Measurements from ENCODE around the gene P2RY14. TPM values are rescaled to one million over a fixed set of nuclear protein-coding genes. Genes with fewer than 3 reads are reported as not detected.

Gene P2RY14
- total and polyA plus RNA-seq, 2 experiments from 2014 or later = 0.95 TPM; not detected in 1

GRCh38 chr3:151178208-151178845 is 100.0 kb downstream of the P2RY14 start:
- Histone ChIP-seq H3K27me3 (ENCODE audit: insufficient read depth) (no peaks in the 10 kb centered on the region), H3F3A (replicated peaks; ENCODE audit: low read depth) (no peaks in the 10 kb centered on the region), H3K4me1 (ENCODE audit: insufficient read depth) (peaks cover 9% of the 10 kb centered on the region; the same call in 1 of the 2 replicates), H3K79me2 (replicated peaks; ENCODE audit: insufficient read depth) (no peaks in the 10 kb centered on the region), H2AFZ (no peak overlapping the region), H3K4me3 (no peak overlapping the region), H3K27ac (ENCODE audit: low read depth) (no peak overlapping the region), H4K20me1 (replicated peaks; ENCODE audit: insufficient read depth) (no peaks in the 10 kb centered on the region), H3K36me3 (ENCODE audit: insufficient read depth) (no peaks in the 10 kb centered on the region), H3K9me2 (ENCODE audit: insufficient read depth) (no peaks in the 10 kb centered on the region), H3K4me2 (no peak overlapping the region)
- ATAC-seq = peak; percentile 78
- no peaks in the 10 kb centered on the region for H3K36me3 Mint-ChIP-seq (ENCODE audit: low read depth)
- H3K27me3 Mint-ChIP-seq (ENCODE audit: insufficient read depth, low read depth, poor library complexity) = no peaks in the 10 kb centered on the region
- H3K9me3 Mint-ChIP-seq = no peaks in the 10 kb centered on the region
- H3K4me1 Mint-ChIP-seq = peaks cover 13% of the 10 kb centered on the region
- no peak for DNase-seq (ENCODE audit: low spot score)
- H3K4me3 Mint-ChIP-seq = no peak overlapping the region
- TF ChIP-seq ETS1 (IDR thresholded peaks at IDR 0.05) = no peak
- no peak for TF ChIP-seq POLR2AphosphoS5 (IDR thresholded peaks at IDR 0.05; ENCODE audit: low read depth)
- no peak for TF ChIP-seq ZNF462 (CRISPR knock-in tag; IDR thresholded peaks at IDR 0.05)
- no peak for TF ChIP-seq EZH2phosphoT487 (IDR thresholded peaks at IDR 0.05; ENCODE audit: unreplicated experiment)
- no peak for TF ChIP-seq REST (IDR thresholded peaks at IDR 0.05; ENCODE audit: unreplicated experiment)
- no peak for TF ChIP-seq ZNF114 (CRISPR knock-in tag; IDR thresholded peaks at IDR 0.05)
- no peak for TF ChIP-seq STAT1 (IDR thresholded peaks at IDR 0.05; ENCODE audit: unreplicated experiment)
- no peak for TF ChIP-seq EZH2 (IDR thresholded peaks at IDR 0.05; ENCODE audit: low read depth, unreplicated experiment)
- TF ChIP-seq ZNF331 (CRISPR knock-in tag; IDR thresholded peaks at IDR 0.05; ENCODE audit: low read depth) = no peak
- no peak for TF ChIP-seq NANOG (IDR thresholded peaks at IDR 0.05; ENCODE audit: borderline replicate concordance)
- no peak for TF ChIP-seq CTCF (conservative IDR thresholded peaks at IDR 0.05; ENCODE audit: low read depth in 2 of 2)
- no peak for TF ChIP-seq JUNB (IDR thresholded peaks at IDR 0.05; ENCODE audit: unreplicated experiment)
- no peak for TF ChIP-seq CREB1 (CRISPR knock-in tag; IDR thresholded peaks at IDR 0.05; ENCODE audit: low read depth)
- H3K27ac Mint-ChIP-seq = 0 out of 2 replicates have a peak overlapping the region, but pooled peaks have one; percentile 47
